Measurements from ENCODE around the gene MAN1A2. TPM values are rescaled to one million over a fixed set of nuclear protein-coding genes. Genes with fewer than 3 reads are reported as not detected.

Gene MAN1A2
- total and polyA plus RNA-seq, 9 of the 15 experiments (the other 6 are each of a cell fraction or from before 2014, with no cell fraction given): 4.2 to 38.4 (median 18.7) TPM

DNA sequence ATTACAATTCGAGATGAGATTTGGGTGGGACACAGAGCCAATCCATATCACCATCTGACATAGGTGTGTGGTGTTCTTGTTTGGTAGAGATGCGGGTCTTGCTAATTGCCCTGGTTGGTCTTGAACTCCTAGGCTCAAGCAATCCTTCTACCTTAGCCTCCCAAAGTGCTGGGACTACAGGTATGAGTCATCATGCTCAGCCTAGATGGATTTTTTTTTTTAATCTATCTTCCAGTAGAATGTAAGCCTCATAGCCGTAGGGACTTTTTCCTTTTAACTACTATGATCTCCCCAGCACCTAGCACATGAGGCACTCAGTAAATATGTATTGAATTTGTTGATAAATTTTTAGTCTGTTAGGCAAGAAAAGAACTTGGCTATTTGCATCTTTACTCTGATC lies 144.0 kb downstream of the MAN1A2 start:
- BruUV-seq (replicated peaks): no TSS peak
- intact Hi-C loops (cut with micrococcal nuclease) (no loop called here), in situ Hi-C loops (cut with MboI) (no loop called here)

More for the DNA sequence above, 144.0 kb downstream of the MAN1A2 start:
- H3K27me3 ChIP-seq (ENCODE audit: control insufficient read depth in 2 of 2, insufficient read depth in 2 of 2, low read length in 2 of 2): no peaks in the 10 kb centered on the region
- ChIA-PET CTCF (ENCODE audit: low intra/inter-chr PET ratio) (interaction anchor here (2.5 kb wide), 1 partner anchor 163 kb away, joined by 16 read pairs; no protein-coding TSS in a partner anchor), POLR2A (interaction anchor here (1.1 kb wide), 1 partner anchor 163 kb away, joined by 3 read pairs; no protein-coding TSS in a partner anchor)
- no peak for ATAC-seq
- peak; percentile 76 for TF ChIP-seq ATF3 (IDR thresholded peaks at IDR 0.05)
- TF ChIP-seq ATF3 (CRISPR knock-in tag; conservative IDR thresholded peaks at IDR 0.05): no peak
- no peak for TF ChIP-seq CCAR2 (IDR thresholded peaks at IDR 0.05; ENCODE audit: low read depth, low read length)
- 0 out of 2 replicates have a peak, but pooled peaks have one; percentile 15 for TF ChIP-seq JUNB (CRISPR knock-in tag; conservative IDR thresholded peaks at IDR 0.05)
- TF ChIP-seq JUN (IDR thresholded peaks at IDR 0.05; ENCODE audit: borderline replicate concordance, low read depth, low read length): peak; percentile 25; the same call in 1 of the 2 replicates
- no peak for TF ChIP-seq JUN (CRISPR knock-in tag; IDR thresholded peaks at IDR 0.05; ENCODE audit: borderline replicate concordance)
- TF ChIP-seq JUND (IDR thresholded peaks at IDR 0.05; ENCODE audit: borderline replicate concordance, low read depth, low read length): peak; percentile 64
- TF ChIP-seq JUND (tag; IDR thresholded peaks at IDR 0.05; ENCODE audit: borderline replicate concordance, low read depth, low read length): peak; percentile 55; the same call in 1 of the 3 replicates
- TF ChIP-seq FOSL1 (tag; conservative IDR thresholded peaks at IDR 0.05): peak; percentile 47
- TF ChIP-seq NR1H2 (CRISPR knock-in tag; IDR thresholded peaks at IDR 0.05): no peak
- 0 out of 2 replicates have a peak, but pooled peaks have one; percentile 24 for TF ChIP-seq ZNF384 (IDR thresholded peaks at IDR 0.05; ENCODE audit: low read depth, low read length)
- TF ChIP-seq CBX3 (IDR thresholded peaks at IDR 0.05; ENCODE audit: borderline replicate concordance in 1 of 2, low read length in 2 of 2): no peak
- TF ChIP-seq KLF10 (CRISPR knock-in tag; IDR thresholded peaks at IDR 0.05): no peak
- no peak overlapping the region for H3K4me3 ChIP-seq
- no peaks in the 10 kb centered on the region for H3K4me1 ChIP-seq (replicated peaks in 1 of 2; ENCODE audit: control insufficient read depth in 2 of 2, insufficient read depth in 2 of 2, low read length in 2 of 2)
- H3K9me3 ChIP-seq (replicated peaks; ENCODE audit: control insufficient read depth, insufficient read depth, low read depth, low read length): no peaks in the 10 kb centered on the region
- FAIRE-seq: peak; percentile 74
- H3K9ac ChIP-seq (ENCODE audit: insufficient read depth in 1 of 2, low read depth in 2 of 2, low read length in 2 of 2): no peak overlapping the region
- no peaks in the 10 kb centered on the region for H3K79me2 ChIP-seq (ENCODE audit: control insufficient read depth, insufficient read depth, low read length)
- no peak overlapping the region for H2AFZ ChIP-seq (ENCODE audit: low read depth, low read length)
- no peak overlapping the region for H3K27ac ChIP-seq (ENCODE audit: extremely low read depth, low read depth, low read length)
- no peak overlapping the region for H3K4me2 ChIP-seq (ENCODE audit: insufficient read depth, low read length)
- peaks cover 4% of the 10 kb centered on the region; the same call in 2 of the 3 replicates for H3K36me3 ChIP-seq (ENCODE audit: control insufficient read depth, insufficient read depth, low read length)
- WGBS (ENCODE audit: insufficient coverage, low coverage, missing lambda C conversion rate): 49% methylated on average over 3 of the region's 3 CpGs
- no peaks in the 10 kb centered on the region for H3K9me1 ChIP-seq (ENCODE audit: control insufficient read depth, insufficient read depth, low read length)
- H4K20me1 ChIP-seq (replicated peaks; ENCODE audit: control insufficient read depth, insufficient read depth, low read length): no peaks in the 10 kb centered on the region
- DNase-seq (ENCODE audit: extremely low read depth in 1 of 4, low spot score in 3 of 4): no peak

Data from K562 (cell line).